Right lobe of liver (tissue), 6 donors: Measurements from ENCODE around the gene MTMR6. TPM values are rescaled to one million over a fixed set of nuclear protein-coding genes. Genes with fewer than 3 reads are reported as not detected.

Experiments used
- ATAC-seq, 4 donors: fragments of 200-7000 bp; cut with Tn5 transposase; one replicate each; pipeline ENCODE4 v1.9.1; 2020; ENCODE audit warnings: mild to moderate bottlenecking in 4 of 4, moderate library complexity in 4 of 4
- DNase-seq, 3 donors: peaks; one replicate each; pipeline ENCODE4 v3.0.0-alpha.2; 2020
- H3K27ac ChIP-seq, 3 donors: fragments of 200-600 bp; one replicate each; pipeline ENCODE4 v1.8.0; 2022
- H3K27me3 ChIP-seq, 2 donors: fragments of 200-600 bp; one replicate each; pipeline ENCODE4 v1.8.0; 2022
- H3K36me3 ChIP-seq, 4 donors: fragments of 200-600 bp; sonication (generic) in 1 of 4; one replicate each; pipeline versions ENCODE4 v1.5.1 to v1.8.0; 2017 to 2022; ENCODE audit warnings: control low read depth in 1 of 4
- H3K4me1 ChIP-seq, 4 donors: fragments of 200-600 bp; sonication (generic) in 1 of 4; one replicate each; pipeline versions ENCODE4 v1.5.1 to v1.8.0; 2017 to 2022; ENCODE audit warnings: control low read depth in 1 of 4
- H3K4me3 ChIP-seq, 3 donors: fragments of 200-600 bp; one replicate each; pipeline ENCODE4 v1.8.0; 2022
- H3K9me3 ChIP-seq, 4 donors: fragments of 200-600 bp; sonication (generic) in 1 of 4; one replicate each; pipeline versions ENCODE4 v1.5.1 to v1.8.0; 2017 to 2022; ENCODE audit warnings: control low read depth in 1 of 4
- POLR2A ChIP-seq: fragments of 450-650 bp; IDR thresholded peaks from one replicate; pipeline ENCODE4 v1.6.1; 2017; ENCODE audit warnings: antibody characterized with exemption, mild to moderate bottlenecking
- WGBS: methylation state at CpG from one replicate; pipeline ENCODE4 v1.1.6; 2018; ENCODE audit warnings: low coverage, low lambda C conversion rate; ENCODE audit not compliant: insufficient coverage; ENCODE audit errors: missing lambda C conversion rate; 5-methylcytosine and 5-hydroxymethylcytosine counted together
- intact Hi-C, 2 donors: fragments of 100-400 bp; cut with DNase I; formaldehyde crosslinking; loops; one replicate each; pipeline versions ENCODE4 v1.11.2 to v1.14.1; 2022
- total RNA-seq, 6 experiments: library from RNA; depleted of rRNA in 2 of 6; stranded (reverse); fragments of >200 nt in 2 of 6; fragmentation: NEBNext Ultra II Directional in 3 of 6; extraction: Animal tissue kit (Norgen Biotek cat#: 25700) in 3 of 6; gene quantifications; one replicate each; pipeline versions ENCODE4 v1.1.0 to v1.2.4, GENCODE V29; 2016 to 2023
- TF ChIP-seq, protein P1 (sequence below), 4 donors: fragments of 200-600 bp in 3 of 4; fragments of 450-650 bp in 1 of 4; IDR thresholded peaks; one replicate each; pipeline versions ENCODE4 v1.5.1 to v1.8.0; 2016 to 2022; ENCODE audit warnings: antibody characterized with exemption in 4 of 4, mild to moderate bottlenecking in 2 of 4
- donor health status: DM: no; HTN: yes; CAD: no.
- donor health status: DM: no; HTN: no; CAD: no.
- donor health status: DM: no; HTN: no; CAD: no.
- donor health status: DM: no; HTN: yes; CAD: no.
- donor health status: DM: no; HTN: yes; CAD: no.

Gene MTMR6
- total RNA-seq, 6 experiments from 2014 or later = 5.1 to 13.4 (median 7.4) TPM

DNA sequence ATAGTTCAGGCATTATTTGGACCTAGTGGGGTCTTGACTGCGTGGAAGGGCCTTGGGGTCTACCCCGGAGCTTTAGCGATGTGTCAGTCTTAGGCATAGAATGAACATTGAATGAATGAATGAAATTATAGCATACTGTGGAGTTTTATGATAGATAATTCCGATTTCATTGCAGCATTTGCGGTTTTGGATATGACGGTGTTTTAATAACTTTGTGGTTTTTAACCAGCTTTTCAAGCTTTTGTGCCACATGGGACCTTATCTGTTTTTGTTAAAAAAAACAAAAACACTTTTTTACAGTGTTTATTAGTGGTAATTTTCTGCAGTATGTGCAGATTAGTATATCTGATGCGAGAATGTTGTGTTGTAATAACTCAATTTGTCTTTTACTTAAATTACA lies 14.8 kb upstream of the MTMR6 start:
- intact Hi-C loops = no loop called here
- Histone ChIP-seq H3K4me3 (peak overlapping the region; percentile 82 to 91 (median 89)), H3K9me3 (no peaks in the 10 kb centered on the region), H3K27me3 (no peaks in the 10 kb centered on the region), H3K27ac (peak overlapping the region; percentile 59 to 90 (median 80)), H3K4me1 (peaks cover 0 to 23% (median 11%) of the 10 kb centered on the region in 4 donors), H3K36me3 (no peaks in the 10 kb centered on the region)
- DNase-seq = no peak
- no peak for ATAC-seq
- TF ChIP-seq POLR2A = no peak
- TF ChIP-seq, protein P1, sequence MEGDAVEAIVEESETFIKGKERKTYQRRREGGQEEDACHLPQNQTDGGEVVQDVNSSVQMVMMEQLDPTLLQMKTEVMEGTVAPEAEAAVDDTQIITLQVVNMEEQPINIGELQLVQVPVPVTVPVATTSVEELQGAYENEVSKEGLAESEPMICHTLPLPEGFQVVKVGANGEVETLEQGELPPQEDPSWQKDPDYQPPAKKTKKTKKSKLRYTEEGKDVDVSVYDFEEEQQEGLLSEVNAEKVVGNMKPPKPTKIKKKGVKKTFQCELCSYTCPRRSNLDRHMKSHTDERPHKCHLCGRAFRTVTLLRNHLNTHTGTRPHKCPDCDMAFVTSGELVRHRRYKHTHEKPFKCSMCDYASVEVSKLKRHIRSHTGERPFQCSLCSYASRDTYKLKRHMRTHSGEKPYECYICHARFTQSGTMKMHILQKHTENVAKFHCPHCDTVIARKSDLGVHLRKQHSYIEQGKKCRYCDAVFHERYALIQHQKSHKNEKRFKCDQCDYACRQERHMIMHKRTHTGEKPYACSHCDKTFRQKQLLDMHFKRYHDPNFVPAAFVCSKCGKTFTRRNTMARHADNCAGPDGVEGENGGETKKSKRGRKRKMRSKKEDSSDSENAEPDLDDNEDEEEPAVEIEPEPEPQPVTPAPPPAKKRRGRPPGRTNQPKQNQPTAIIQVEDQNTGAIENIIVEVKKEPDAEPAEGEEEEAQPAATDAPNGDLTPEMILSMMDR (IDR thresholded peaks at IDR 0.05) = no peak
- WGBS = 1% methylated on average over 7 of the region's 7 CpGs

DNA sequence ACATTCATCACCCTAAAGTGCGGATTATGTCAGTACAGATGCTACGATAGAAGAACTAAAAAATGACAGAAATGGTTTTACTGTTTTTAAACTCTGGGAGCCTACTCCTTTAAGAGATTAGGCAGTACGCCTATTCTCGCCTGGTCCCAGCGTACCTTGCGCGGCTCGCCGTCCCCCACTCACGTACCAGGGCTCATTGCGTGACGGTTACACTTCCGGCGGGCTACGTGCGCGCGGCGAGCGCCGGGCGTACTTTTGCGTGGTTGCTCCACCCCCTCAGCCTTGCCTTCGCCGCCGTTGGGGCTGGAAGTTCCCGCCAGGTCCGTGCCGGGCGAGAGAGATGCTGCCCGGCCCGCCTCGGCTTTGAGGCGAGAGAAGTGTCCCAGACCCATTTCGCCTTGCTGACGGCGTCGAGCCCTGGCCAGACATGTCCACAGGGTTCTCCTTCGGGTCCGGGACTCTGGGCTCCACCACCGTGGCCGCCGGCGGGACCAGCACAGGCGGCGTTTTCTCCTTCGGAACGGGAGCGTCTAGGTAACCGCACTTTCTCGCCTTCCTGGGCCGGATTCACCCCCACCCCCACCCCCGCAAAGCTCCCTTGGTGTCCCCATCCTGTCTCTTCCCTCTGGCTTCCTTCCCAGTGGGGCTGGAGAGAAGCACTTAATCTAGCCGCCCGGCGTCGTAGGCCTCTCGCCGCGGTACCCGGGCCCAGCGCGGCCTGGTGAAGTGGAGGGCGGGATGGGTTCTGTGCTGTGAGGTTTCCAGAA lies 14.2 kb upstream of the MTMR6 start, which contains the start of gene NUP58:
Gene NUP58, plus strand, starts transcription at position 279 of the 767 bp plus-strand sequence. Its CDS starts 149 bp downstream, at position 428.
- no peaks in the 10 kb centered on the region for H3K9me3 ChIP-seq
- intact Hi-C loops = no loop called here
- peak within 1 kb of the TSS; percentile 82 to 91 (median 89) for H3K4me3 ChIP-seq
- H3K36me3 ChIP-seq = no peaks in the 10 kb centered on the region
- H3K27me3 ChIP-seq = no peaks in the 10 kb centered on the region
- DNase-seq = peak; percentile 96 to 98 (median 97)
- peak within 1 kb of the TSS; percentile 59 to 90 (median 80) for H3K27ac ChIP-seq
- TF ChIP-seq, protein P1 (IDR thresholded peaks at IDR 0.05) = no peak
- TF ChIP-seq POLR2A = peak; percentile 93
- peaks cover 0 to 20% (median 11%) of the 10 kb centered on the region in 4 donors for H3K4me1 ChIP-seq
- 0% methylated on average over 31 of the region's 64 CpGs for WGBS
- peak; percentile 99 to 100 (median 100) for ATAC-seq

DNA sequence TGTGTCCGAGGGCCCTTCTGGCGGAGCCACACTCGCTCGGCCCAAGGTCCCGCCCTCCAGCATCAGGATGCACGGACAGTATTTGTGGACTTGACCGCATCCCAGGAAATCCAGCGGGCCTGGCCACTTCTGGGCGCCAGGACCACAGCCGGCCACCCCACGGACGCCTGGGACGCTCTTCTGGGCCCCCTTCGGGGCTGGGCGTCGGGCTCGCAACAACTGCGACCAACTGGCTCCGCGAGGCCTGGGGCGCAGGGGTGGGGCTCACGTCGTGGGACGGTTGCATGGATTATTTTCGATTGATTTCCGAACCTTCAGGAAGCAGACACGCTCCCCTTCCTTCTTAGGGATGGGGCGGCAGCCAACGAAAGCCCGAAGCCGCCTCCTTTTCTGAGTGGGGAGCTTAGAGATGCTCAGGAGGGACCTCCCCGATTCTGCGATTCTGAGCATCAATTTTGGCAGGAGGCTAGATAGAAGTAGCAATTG lies 13.6 kb upstream of the MTMR6 start:
- Histone ChIP-seq H3K27ac (peak overlapping the region; percentile 59 to 90 (median 80)), H3K9me3 (no peaks in the 10 kb centered on the region), H3K4me1 (peaks cover 0 to 17% (median 10%) of the 10 kb centered on the region in 4 donors), H3K27me3 (no peaks in the 10 kb centered on the region), H3K4me3 (peak overlapping the region; percentile 82 to 91 (median 89)), H3K36me3 (no peaks in the 10 kb centered on the region)
- intact Hi-C loops = no loop called here
- ATAC-seq (peak; percentile 1 to 20 (median 12)), DNase-seq (peak; percentile 39 to 63 (median 55))
- 32% methylated on average over 8 of the region's 33 CpGs for WGBS
- TF ChIP-seq, protein P1 (IDR thresholded peaks at IDR 0.05) = no peak
- TF ChIP-seq POLR2A = no peak

DNA sequence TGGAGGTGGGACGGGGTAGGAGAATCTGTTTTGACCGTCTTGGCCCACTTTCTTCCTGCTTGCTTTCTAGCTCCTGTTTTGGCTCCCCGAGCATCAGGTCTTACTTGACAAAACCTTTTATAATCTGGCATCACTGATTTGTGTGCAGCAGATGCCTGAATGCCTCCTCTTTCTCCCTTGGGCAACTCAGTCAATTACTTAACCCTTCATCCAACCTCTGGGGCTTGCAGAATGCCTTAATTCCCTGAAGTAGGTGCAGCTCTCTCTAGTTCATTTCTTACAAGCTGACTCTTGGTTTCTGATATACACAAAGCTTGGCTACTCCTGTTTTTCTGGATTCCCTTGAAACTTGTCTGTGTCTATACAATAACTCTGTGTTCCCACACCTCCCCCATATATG lies 8.4 kb upstream of the MTMR6 start:
- no peak for ATAC-seq
- Histone ChIP-seq H3K36me3 (no peaks in the 10 kb centered on the region), H3K27me3 (no peaks in the 10 kb centered on the region), H3K9me3 (no peaks in the 10 kb centered on the region), H3K27ac (no peak overlapping the region), H3K4me1 (no peaks in the 10 kb centered on the region), H3K4me3 (no peak overlapping the region)
- intact Hi-C loops = no loop called here
- no peak for DNase-seq
- TF ChIP-seq, protein P1 (IDR thresholded peaks at IDR 0.05) = no peak
- TF ChIP-seq POLR2A = no peak
- WGBS = 57% methylated on average over 3 of the region's 3 CpGs
